Esophagus muscularis mucosa (tissue), 4 donors: ENCODE data around the gene NOS3. TPM values are rescaled to one million over a fixed set of nuclear protein-coding genes. Genes with fewer than 3 reads are reported as not detected.

ENCODE experiments used
- DNase-seq: peaks from one replicate; pipeline ENCODE4 v3.0.0-alpha.2; 2017; ENCODE audit errors: extremely low spot score
- H3K27ac ChIP-seq, 4 donors: fragments of 200-600 bp; sonication (generic); replicated peaks in 1 of 4; 1 replicate in 3 of 4; 2 replicates in 1 of 4; pipeline ENCODE4 v1.5.1; 2016 to 2019; ENCODE audit warnings: mild to moderate bottlenecking in 1 of 4
- H3K27me3 ChIP-seq, 4 donors: fragments of 200-600 bp; sonication (generic); one replicate each; pipeline versions ENCODE4 v1.5.1 to v1.6.0; 2016 to 2019
- H3K36me3 ChIP-seq, 4 donors: fragments of 200-600 bp; sonication (generic); one replicate each; pipeline ENCODE4 v1.5.1; 2016 to 2019
- H3K4me1 ChIP-seq, 4 donors: fragments of 200-600 bp; sonication (generic); one replicate each; pipeline ENCODE4 v1.5.1; 2016 to 2019
- H3K4me3 ChIP-seq, 4 donors: fragments of 200-600 bp; sonication (generic); 1 replicate in 2 of 4; 2 replicates in 2 of 4; pipeline ENCODE4 v1.5.1; 2016 to 2019; ENCODE audit warnings: mild to moderate bottlenecking in 4 of 4, moderate library complexity in 1 of 4
- H3K9me3 ChIP-seq, 4 donors: fragments of 200-600 bp; sonication (generic); 1 replicate in 3 of 4; 2 replicates in 1 of 4; pipeline ENCODE4 v1.5.1; 2016 to 2019
- CTCF ChIP-seq, 3 experiments: fragments of 200-600 bp in 2 of 3; fragments of 450-650 bp in 1 of 3; sonication (generic) in 2 of 3; IDR thresholded peaks; one replicate each; pipeline ENCODE4 v1.5.1; 2017 to 2019; ENCODE audit warnings: antibody characterized with exemption in 3 of 3, mild to moderate bottlenecking in 2 of 3, moderate library complexity in 1 of 3
- EP300 ChIP-seq: sonication (generic); formaldehyde crosslinking; IDR thresholded peaks from one replicate; pipeline ENCODE4 v1.6.1; 2017; ENCODE audit warnings: antibody characterized with exemption
- POLR2A ChIP-seq: fragments of 450-650 bp; IDR thresholded peaks from one replicate; pipeline ENCODE4 v1.6.1; 2017; ENCODE audit warnings: antibody characterized with exemption, moderate library complexity, mild to moderate bottlenecking, low read depth
- POLR2AphosphoS5 ChIP-seq, 2 donors: sonication (generic); formaldehyde crosslinking; IDR thresholded peaks; one replicate each; pipeline ENCODE4 v1.6.1; 2017; ENCODE audit warnings: antibody characterized with exemption in 2 of 2
- WGBS: methylation state at CpG from one replicate; pipeline ENCODE4 v1.1.5; 2018; 5-methylcytosine and 5-hydroxymethylcytosine counted together
- intact Hi-C: fragments of 100-400 bp; cut with DNase I; formaldehyde crosslinking; loops from one replicate; pipeline ENCODE4 v1.15.1; 2023
- total RNA-seq, 4 donors: library from RNA; depleted of rRNA; stranded (reverse); fragments of >200 nt; gene quantifications; one replicate each; pipeline versions ENCODE4 v1.1.0 to v1.2.1, GENCODE V29; 2016

The NOS3 gene
- total RNA-seq, 4 donors from 2014 or later, result 3.7 to 20.2 (median 16.2) TPM

- H3K27ac ChIP-seq, result no peak overlapping the region
- H3K4me1 ChIP-seq, result peaks cover 20 to 23% (median 21%) of the 10 kb centered on the region in 4 donors
- no peak for DNase-seq
- 4% methylated on average over 4 of the region's 20 CpGs for WGBS
- peaks cover 0 to 10% (median 0%) of the 10 kb centered on the region in 4 donors for H3K36me3 ChIP-seq
- peak overlapping the region; percentile 29 to 41 (median 35) for H3K4me3 ChIP-seq
- intact Hi-C loops, result loop anchor here (10.0 kb wide), 1 partner anchor 244 kb away; no protein-coding TSS in a partner anchor
- TF ChIP-seq POLR2AphosphoS5 (IDR thresholded peaks at IDR 0.05) (no peak), CTCF (IDR thresholded peaks at IDR 0.05) (no peak), EP300 (no peak), POLR2A (no peak)
- H3K9me3 ChIP-seq, result no peaks in the 10 kb centered on the region
- H3K27me3 ChIP-seq, result peaks cover 0 to 75% (median 27%) of the 10 kb centered on the region in 4 donors
These were observed 28.3 kb downstream of the NOS3 start for GRCh38 chr7:151019130-151019447.

- no peak for TF ChIP-seq POLR2AphosphoS5 (IDR thresholded peaks at IDR 0.05)
- TF ChIP-seq CTCF (IDR thresholded peaks at IDR 0.05), result no peak
- no peak for TF ChIP-seq EP300
- no peak for TF ChIP-seq POLR2A
- intact Hi-C loops, result no loop called here
- Histone ChIP-seq H3K27ac (no peak overlapping the region), H3K4me1 (peaks cover 14 to 20% (median 19%) of the 10 kb centered on the region in 4 donors), H3K9me3 (no peaks in the 10 kb centered on the region), H3K4me3 (no peak overlapping the region), H3K27me3 (peaks cover 0 to 63% (median 22%) of the 10 kb centered on the region in 4 donors), H3K36me3 (no peaks in the 10 kb centered on the region)
- 66% methylated on average over 7 of the region's 7 CpGs for whole genome bisulfite sequencing
- no peak for DNase-seq
These were observed 29.4 kb downstream of the NOS3 start for GRCh38 chr7:151020231-151020630.

GRCh38 chr7:151023232-151023631 is 32.4 kb downstream of the NOS3 start:
- TF ChIP-seq POLR2AphosphoS5 (IDR thresholded peaks at IDR 0.05) (no peak), CTCF (IDR thresholded peaks at IDR 0.05) (no peak), POLR2A (no peak), EP300 (no peak)
- intact Hi-C loops, result no loop called here
- 72% methylated on average over 10 of the region's 10 CpGs for WGBS
- Histone ChIP-seq H3K36me3 (no peaks in the 10 kb centered on the region), H3K27me3 (peaks cover 0 to 33% (median 7%) of the 10 kb centered on the region in 4 donors), H3K9me3 (no peaks in the 10 kb centered on the region), H3K4me3 (no peak overlapping the region), H3K4me1 (peaks cover 9 to 18% (median 17%) of the 10 kb centered on the region in 4 donors), H3K27ac (no peak overlapping the region)
- DNase-seq, result no peak

GRCh38 chr7:151024435-151025056 is 33.7 kb downstream of the NOS3 start, which contains the start of gene ATG9B:
Gene ATG9B, minus strand, starts transcription at chr7:151024494. Its CDS starts 71 bp downstream, at chr7:151024423.
- WGBS, result 65% methylated on average over 4 of the region's 4 CpGs
- peaks cover 0 to 20% (median 2%) of the 10 kb centered on the region in 4 donors for H3K27me3 ChIP-seq
- H3K27ac ChIP-seq, result no peak within 1 kb of the TSS
- no peak for DNase-seq
- intact Hi-C loops, result loop anchor here (5.0 kb wide), 2 partner anchors 38 to 88 kb away; no protein-coding TSS in a partner anchor
- no peaks in the 10 kb centered on the region for H3K9me3 ChIP-seq
- TF ChIP-seq POLR2AphosphoS5 (IDR thresholded peaks at IDR 0.05) (no peak), EP300 (no peak), POLR2A (no peak), CTCF (IDR thresholded peaks at IDR 0.05) (no peak)
- no peaks in the 10 kb centered on the region for H3K36me3 ChIP-seq
- no peak within 1 kb of the TSS for H3K4me3 ChIP-seq
- H3K4me1 ChIP-seq, result peaks cover 7 to 16% (median 15%) of the 10 kb centered on the region in 4 donors
